T-helper 9 cell (primary cell): ENCODE results near the gene SLC37A4.
A peak's percentile ranks its signal among the peaks of the same experiment; 100 is the strongest.
"Not testable (repeated sequence)": the region's sequence is repeated elsewhere in the genome, so short reads cannot be mapped to it uniquely, and the experiment has no call there.

Experiments used
- DNase-seq: peaks from one replicate; pipeline ENCODE4 v3.0.0-alpha.2; 2020

SLC37A4 gene

DNA sequence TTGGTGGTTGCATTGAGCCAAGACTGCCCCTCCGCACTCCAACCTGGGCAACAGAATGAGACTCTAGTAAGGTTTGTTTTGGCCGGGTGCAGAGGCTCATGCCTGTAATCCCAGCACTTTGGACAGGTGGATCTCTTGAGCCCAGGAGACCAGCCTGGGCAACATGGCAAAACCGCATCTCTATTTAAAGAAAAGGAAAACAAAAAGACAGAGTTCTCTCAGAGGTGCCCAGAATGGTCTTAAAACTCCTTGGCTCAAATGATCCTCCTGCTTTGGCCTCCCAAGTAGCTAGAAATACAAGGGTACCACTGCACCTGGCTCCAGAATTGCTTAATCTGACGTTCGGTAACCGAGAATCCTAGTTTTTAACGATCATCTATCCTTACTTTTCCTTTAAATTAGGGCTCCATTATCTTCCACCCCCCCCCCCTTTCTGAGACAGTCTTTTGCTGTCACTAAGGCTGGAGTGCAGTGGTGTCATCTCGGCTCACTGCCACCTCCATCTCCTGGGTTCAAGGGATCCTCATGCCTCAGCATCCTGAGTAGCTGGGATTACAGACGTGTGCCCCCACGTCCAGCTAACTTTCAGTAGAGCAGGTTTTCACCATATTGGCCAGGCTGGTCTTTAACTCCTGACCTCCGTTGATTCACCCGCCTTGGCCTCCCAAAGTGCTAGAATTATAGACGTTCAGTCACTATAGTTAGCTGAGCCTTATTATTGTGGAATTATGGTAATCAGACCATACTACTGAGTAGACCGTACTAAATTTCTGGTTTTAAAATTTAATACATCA is 14.3 kb downstream of the SLC37A4 start:
- DNase-seq, result no peak

DNA sequence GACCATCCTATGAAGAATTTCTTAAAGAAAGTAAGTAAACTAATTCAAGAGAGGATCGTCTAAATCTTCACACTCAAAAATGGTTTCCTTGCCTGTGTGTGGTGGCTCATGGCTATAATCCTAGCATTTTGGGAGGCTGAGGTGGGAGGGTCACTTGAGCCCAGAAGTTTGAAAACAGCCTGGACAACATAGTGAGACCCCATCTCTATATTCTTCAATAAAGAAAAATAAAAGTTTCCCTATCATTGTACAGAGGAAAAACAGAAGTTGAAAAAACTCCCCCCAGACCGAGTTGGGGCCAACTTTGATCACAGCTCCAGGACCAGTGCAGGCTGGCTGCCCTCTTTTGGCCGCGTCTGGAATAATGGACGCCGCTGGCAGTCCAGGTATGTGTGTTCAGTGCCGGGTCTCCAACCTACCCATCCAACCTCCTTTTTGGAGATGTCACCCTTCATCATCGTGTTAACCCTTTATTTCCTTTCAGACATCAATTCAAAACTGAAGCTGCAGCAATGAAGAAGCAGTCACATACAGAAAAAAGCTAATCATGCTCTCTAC is 15.5 kb downstream of the SLC37A4 start:
- DNase-seq, result no peak

DNA sequence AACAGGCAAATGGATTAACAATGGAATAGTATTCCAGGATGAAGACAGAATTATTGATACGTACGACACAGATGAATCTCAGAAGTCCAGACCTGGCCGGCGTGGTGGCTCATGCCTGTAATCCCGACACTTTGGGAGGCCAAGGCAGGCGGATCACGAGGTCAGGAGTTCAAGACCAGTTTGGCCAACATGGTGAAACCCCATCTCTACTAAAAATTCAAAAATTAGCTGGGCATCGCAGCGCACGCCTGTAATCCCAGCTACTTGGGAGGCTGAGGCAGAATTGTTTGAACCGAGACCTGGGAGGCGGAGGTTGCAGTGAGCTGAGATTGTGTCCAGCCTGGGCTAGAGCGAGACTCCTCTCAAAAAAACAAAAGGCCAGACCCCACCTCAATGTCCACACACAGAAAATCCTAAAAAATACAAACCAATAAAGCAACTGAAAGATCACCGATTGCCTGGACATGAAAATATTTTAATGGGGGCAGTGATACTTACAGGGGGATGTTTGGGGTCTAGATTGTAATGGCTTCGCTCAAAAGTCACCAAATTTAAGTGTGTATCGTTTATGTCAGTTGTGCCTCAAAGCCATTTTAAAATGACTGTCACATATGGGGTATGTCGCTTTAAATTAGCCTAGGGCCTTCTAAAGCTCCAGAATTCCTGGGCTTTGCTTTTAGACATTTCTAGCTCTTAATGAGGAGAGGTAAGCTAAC is 16.3 kb downstream of the SLC37A4 start:
- no peak for DNase-seq

DNA sequence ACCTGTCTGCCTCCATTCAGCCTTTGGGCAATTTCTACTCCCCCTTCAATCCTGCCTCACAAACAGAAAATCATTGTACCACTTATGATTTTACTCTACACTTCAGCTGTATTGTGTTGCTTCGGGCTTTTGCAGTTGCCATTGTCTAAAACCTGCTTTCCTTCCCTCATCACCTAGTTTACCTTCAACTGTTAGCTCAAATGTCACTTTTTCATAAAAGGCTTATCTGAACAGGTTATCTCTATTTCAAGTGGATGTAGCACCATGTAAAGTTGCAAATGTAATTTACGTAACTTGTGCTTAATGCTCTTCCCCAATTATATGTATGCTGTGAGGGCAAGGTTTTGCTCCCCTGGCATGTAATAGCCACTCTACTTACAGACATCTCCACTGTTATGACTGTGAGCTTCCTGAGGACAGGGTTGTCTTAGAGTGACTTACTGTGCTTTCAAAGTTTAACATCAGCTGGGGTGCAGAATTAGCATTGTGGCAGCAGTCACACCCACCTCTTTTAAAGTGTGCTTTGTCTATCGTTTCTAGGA is 18.0 kb downstream of the SLC37A4 start:
- no peak for DNase-seq

DNA sequence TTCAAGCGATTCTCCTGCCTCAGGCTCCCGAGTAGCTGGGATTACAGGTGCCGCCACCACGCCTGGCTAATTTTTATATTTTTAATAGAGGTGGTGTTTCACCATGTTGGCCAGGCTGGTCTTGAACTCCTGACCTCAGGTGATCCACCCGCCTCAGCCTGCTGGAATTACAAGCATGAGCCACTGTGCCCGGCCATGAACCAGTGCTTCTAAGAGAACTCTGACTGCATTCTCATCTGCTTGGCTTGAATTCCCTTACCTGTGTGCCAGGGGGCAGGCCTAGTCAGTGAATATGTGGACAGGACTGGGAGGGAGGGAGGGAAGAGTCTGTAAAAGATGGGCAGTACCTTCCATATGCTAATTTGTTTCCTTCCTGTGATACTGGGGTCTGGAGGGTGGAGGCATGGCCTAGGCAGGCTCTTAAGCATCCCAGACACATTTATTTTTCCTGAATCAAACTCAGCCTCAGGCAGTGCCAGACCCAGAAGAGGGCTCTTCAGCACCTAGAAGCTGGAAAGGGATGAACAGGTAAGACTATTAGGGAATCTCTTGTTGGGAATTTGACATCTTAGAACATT is 19.1 kb downstream of the SLC37A4 start:
- DNase-seq, result no peak

DNA sequence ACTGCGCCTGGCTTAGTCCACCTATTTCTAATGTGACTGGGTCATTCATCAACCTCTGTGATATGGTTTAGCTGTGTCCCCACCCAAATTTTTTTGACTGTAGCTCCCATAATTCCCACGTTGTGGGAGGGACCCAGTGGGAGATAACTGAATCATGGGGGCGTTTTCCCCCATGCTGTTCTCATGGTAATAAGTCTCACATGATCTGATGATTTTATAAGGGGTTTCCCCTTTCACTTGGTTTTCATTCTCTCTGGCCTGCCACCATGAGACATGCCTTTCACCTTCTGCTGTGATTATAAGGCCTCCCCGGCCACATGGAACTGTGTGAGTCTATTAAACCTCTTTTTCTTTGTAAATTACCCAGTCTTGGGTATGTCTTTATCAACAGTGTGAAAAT is 24.0 kb downstream of the SLC37A4 start:
- no peak for DNase-seq

DNA sequence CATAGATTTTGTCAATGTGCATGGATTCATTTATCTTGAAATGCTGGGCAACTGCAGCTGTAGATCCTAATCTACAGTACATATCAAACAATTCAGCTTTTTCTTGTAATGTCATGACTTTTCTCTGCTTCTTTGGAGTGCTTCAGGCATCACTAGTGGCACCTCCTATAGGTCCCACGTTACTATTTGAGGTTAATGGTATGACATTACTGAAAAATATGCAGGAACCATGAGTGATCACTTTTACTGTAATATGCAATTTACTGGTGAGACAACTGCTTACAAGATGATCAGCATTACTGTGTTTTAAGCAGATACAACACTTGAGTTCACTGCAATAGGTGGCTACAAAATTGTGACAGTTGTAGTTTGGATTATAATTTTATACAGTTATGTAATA is 29.8 kb downstream of the SLC37A4 start:
- DNase-seq, result no peak

DNA sequence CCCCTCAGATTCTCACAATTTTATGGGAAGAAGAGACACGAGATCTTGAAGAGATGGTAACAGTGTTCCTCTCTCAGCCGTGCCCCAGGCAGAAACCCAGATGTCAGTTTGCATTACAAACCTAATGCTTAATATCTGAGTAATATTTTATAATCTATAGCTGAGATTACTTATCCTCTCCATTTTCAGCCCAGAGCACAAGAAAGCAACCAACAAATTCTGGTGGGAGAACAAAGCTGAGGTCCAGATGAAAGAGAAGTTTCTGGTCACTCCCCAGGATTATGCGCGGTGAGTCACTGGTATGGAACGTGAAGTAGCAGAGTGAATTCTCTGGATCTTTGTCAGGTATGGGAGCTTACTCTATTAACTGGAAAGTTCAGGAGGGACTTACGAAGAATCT is 31.9 kb downstream of the SLC37A4 start:
- no peak for DNase-seq

DNA sequence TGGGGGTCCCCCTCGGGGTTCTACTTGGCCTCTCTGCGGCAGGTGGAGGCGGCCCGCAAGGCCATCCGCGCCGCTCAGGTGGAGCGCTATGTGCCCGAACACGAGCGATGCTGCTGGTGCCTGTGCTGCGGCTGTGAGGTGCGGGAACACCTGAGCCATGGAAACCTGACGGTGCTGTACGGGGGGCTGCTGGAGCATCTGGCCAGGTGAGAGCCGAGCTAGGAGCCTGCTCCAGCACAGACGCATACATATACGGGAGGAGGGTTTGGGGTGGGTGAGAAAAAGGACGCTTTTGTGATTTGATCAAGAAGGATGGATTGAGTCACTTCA is 32.3 kb downstream of the SLC37A4 start:
- DNase-seq, result no peak

DNA sequence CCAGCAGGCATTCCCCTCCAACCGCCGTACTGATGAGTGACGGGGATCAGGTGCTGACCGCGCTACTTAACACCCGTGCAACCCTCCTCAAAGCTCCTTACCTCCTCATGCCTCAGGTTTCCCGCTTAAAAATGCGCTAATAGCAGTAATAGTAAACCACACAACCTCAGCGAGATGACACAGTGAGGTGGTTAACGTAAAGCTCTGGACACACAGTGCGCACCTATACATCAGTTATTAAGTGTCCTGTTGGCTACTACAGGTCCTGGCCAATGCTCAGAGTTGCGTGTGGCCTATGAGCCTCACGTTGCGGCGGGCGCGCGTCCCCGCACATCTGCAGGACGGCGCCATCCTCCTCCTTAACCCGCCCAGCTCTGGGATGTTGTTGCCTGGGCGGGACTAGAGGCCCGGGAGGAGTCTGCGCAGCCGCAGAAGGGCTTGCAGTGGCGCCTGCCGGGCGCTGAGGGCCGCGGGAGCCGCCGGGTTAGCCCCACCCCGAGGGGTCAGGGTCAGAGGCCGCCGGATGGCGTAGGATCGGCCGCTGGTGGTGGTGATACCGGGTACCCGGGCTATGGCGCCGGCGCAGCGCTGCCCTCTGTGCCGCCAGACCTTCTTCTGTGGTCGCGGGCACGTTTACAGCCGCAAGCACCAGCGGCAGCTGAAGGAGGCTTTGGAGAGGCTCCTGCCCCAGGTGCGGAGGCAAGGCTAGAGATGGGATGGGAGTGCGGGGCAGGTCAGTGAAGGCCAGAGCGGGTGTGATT is 32.9 kb downstream of the SLC37A4 start, which contains the start of gene CENATAC:
Gene CENATAC (plus strand): TSS at position 512 of the 761 bp plus-strand sequence. CDS start 60 bp downstream, at position 572.
- peak; percentile 95 for DNase-seq

DNA sequence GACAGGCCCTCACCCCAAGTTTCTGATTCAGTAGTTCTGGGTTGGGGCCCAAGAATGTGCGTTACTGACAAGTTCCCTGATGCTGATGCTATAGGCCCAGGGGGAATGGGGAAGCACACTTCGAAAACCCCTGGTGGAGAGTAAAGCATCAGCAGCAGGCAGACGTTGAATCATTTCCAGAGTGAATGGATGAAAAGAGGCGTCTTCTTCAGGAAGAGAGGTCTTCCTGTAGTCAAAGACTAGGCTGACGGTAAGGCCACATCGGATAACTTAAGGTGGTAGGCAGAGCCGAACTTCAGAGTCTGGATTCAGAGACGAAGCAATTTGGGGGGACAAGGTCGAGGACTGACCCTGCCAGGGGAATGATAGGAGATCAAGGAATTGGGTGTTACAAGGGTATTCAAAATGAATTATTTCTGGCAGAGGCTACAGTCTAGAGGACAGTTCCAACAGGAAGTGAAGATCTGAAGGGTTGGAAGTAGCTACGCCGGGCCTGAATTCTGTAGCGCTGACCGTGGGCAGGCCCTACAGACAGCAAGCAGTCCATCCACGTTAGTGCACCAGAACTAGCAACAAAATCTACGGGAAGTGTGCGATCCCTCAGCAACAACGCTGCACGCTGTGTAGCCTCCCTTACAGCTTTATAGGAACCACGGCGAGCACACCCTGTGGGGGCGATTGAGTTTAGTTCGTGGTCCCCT is 33.6 kb downstream of the SLC37A4 start:
- DNase-seq, result peak; percentile 4

DNA sequence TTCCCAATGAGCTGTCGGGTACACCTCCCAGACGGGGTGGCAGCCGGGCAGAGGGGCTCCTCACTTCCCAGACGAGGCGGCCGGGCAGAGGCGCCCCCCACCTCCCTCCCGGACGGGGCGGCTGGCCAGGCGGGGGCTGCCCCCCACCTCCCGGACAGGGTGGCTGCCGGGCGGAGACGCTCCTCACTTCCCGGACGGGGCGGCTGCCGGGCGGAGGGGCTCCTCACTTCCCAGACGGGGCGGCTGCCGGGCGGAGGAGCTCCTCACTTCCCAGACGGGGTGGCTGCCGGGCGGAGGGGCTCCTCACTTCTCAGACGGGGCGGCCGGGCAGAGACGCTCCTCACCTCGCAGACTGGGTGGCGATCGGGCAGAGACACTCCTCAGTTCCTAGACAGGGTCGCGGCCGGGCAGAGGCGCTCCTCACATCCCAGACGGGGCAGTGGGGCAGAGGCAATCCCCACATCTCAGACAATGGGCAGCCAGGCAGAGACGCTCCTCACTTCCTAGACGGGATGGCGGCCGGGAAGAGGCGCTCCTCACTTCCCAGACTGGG is 39.1 kb downstream of the SLC37A4 start:
- DNase-seq, result not testable (repeated sequence)

DNA sequence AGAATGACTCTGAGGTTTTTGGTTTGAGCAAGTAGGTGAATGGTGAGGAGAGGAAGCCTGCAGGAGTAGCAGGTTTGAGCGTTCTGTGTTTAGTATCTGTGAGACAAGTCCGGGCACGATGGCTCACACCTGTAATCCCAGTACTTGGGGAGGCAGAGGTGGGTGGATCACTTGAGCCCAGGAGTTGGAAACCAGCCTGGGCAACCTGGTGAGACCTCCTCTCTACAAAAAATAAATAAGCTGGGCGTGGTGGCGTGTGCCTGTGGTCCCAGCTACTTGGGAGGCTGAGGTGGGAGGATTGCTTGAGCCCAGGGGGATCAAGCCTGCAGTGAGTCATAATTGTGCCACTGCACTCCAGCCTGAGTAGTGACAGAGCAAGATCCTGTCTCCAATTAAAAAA is 42.4 kb downstream of the SLC37A4 start:
- no peak for DNase-seq

DNA sequence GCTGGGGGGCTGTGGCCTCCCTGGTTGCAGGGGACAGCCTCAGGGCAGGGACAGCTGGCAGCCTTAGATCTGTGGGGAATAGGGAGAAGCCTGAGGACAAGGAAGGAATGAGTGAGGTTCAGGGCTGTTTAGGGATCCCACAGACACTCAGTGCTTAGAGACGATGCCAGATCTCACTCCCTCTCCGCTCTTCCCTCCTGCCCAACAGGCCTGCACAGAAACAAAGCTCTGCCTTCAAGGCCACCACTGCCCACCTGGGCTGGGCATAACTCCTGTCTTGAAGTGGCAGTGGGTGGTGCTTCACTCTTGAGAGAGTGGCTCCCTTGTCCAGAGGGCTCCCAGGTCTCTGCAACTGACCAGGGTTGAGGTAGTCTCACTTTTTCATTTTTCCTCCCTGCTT is 45.9 kb downstream of the SLC37A4 start:
- no peak for DNase-seq

DNA sequence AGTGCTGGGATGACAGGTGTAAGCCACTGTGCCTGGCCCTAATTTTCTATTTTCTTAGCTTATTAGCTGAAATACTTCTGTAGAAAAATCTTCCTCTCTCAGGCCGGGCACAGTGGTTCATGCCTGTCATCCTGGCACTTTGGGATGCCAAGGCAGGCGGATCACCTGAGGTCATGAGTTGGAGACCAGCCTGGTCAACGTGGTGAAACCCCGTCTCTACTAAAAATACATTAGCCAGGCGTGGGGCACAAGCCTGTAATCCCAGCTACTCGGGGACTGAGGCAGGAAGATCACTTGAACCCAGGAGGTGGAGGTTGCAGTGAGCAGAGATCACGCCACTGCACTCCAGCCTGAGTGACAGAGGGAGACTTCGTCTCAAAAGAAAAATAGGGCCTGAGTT is 46.3 kb downstream of the SLC37A4 start:
- DNase-seq, result not testable (repeated sequence)

DNA sequence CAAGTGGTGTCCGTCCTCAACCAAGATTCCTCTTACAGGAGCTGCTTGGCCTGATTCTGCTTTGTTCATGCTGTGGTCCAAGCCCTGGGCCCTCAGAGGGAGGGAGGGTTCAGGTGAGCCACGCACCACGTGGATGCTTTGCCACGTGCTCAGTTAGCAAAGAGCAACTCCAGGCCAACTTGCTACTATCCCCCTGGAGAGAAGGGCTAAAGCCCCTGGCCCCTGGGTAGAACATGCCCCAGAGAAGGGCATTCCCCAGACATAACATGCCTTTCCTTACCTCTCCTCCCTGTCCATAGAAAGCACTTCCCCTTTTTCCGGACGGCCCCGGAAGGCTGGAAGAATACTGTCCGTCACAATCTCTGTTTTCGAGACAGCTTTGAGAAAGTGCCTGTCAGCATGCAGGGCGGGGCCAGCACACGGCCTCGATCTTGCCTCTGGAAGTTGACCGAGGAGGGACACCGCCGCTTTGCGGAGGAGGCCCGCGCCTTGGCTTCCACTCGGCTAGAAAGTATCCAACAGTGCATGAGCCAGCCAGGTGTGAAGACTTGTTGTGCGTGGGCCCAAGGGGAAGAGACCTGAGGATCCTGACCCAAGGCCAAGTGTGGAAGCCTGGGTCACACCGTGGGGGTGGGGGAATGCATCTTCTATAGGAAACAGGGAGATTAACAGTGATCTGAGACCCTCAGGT is 50.3 kb downstream of the SLC37A4 start:
- no peak for DNase-seq

DNA sequence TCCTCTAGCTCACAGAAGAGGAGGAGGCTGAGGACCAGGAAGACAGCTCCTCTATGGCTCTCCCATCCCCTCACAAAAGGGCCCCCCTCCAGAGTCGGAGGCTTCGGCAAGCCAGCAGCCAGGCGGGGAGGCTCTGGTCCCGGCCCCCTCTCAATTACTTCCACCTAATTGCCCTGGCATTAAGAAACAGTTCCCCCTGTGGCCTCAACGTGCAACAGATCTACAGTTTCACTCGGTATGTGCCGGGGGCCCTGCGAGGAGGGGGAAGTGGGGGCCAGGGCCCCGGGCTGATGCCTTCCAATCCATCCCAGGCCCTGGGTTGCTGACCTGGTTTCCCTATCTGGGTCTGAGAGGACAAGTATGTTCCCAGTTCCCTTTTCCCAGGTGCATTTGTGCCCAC is 51.2 kb downstream of the SLC37A4 start:
- DNase-seq, result no peak

DNA sequence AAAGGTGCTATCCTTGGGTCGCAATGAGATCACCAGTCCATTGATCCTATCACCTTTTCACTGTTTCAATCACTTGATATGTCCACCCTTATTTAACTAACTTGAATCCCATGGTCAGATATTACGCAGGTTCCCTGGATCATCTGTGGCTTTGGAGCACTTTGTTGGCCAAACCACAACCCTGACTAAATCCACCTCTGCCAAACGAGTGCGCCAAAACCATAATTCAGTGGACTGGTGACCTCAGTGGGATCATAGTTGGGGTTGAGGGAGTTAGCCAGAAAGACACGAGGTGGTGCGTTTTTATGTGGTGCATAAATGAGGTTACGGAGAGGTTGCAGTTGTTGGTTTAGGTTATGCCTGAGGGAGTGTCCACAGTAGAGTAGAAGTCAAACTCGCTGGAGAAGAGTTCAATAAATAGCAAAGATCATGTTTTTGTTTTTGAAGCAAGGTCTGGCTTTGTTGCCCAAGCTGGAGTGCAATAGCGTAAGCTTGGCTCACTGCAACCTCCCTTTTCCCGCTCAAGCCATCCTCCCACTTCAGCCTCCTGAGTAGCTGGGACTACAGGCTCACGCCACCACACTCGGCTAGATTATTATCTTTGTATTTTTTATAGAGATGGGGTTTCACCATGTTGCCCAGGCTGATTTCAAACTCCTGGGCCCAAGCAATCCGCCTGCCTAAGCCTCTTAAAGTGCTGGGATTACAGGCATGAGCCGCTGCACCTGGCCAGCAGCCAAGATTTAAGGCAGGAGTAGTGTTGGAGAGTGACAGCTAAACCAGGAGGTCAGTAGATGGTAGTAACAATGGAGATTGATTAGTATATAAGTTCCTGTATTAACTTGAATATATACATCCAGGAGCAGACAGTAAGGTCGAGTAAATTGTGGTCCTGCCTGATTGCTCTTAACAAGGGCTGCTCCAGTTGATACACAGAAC is 54.6 kb downstream of the SLC37A4 start:
- DNase-seq, result no peak
